ENCODE data around the gene THSD7A. TPM values are rescaled to one million over a fixed set of nuclear protein-coding genes. Genes with fewer than 3 reads are reported as not detected.

The THSD7A gene
- total RNA-seq, 1 donor from 2014 or later = 1.5 TPM

GRCh38 chr7:11819271-11819670 lies 12.7 kb downstream of the THSD7A start:
- no peak for DNase-seq (ENCODE audit: missing footprints)
- intact Hi-C loops (cut with DNase I) = no loop called here
- no peak for ATAC-seq

- intact Hi-C loops (cut with DNase I) = no loop called here
- no peak for ATAC-seq
- no peak for DNase-seq (ENCODE audit: missing footprints)
These were observed 13.7 kb downstream of the THSD7A start for GRCh38 chr7:11818281-11818680.

GRCh38 chr7:11817111-11817740 lies 14.8 kb downstream of the THSD7A start:
- intact Hi-C loops (cut with DNase I) = no loop called here
- ATAC-seq = no peak
- DNase-seq (ENCODE audit: missing footprints) = no peak

GRCh38 chr7:11811709-11812108 lies 20.3 kb downstream of the THSD7A start:
- intact Hi-C loops (cut with DNase I) = no loop called here
- ATAC-seq = no peak

GRCh38 chr7:11810043-11810625 lies 21.9 kb downstream of the THSD7A start:
- DNase-seq (ENCODE audit: missing footprints) = no peak
- no peak for ATAC-seq
- intact Hi-C loops (cut with DNase I) = no loop called here

More at GRCh38 chr7:11811709-11812108, 20.3 kb downstream of the THSD7A start:
- no peak for DNase-seq (ENCODE audit: missing footprints)

- intact Hi-C loops (cut with DNase I) = no loop called here
- no peak for DNase-seq (ENCODE audit: missing footprints)
- no peak for ATAC-seq
These were observed 25.0 kb downstream of the THSD7A start for GRCh38 chr7:11807000-11807399.

GRCh38 chr7:11804621-11805020 lies 27.4 kb downstream of the THSD7A start:
- ATAC-seq = no peak
- intact Hi-C loops (cut with DNase I) = no loop called here
- DNase-seq (ENCODE audit: missing footprints) = no peak

- no peak for DNase-seq (ENCODE audit: missing footprints)
- intact Hi-C loops (cut with DNase I) = no loop called here
- ATAC-seq = no peak
These were observed 36.8 kb downstream of the THSD7A start for GRCh38 chr7:11795231-11795630.

- ATAC-seq = no peak
- intact Hi-C loops (cut with DNase I) = no loop called here
These were observed 39.8 kb downstream of the THSD7A start for GRCh38 chr7:11792166-11792565.

GRCh38 chr7:11788568-11788967 lies 43.4 kb downstream of the THSD7A start:
- intact Hi-C loops (cut with DNase I) = no loop called here

More at GRCh38 chr7:11792166-11792565, 39.8 kb downstream of the THSD7A start:
- no peak for DNase-seq (ENCODE audit: missing footprints)

GRCh38 chr7:11787534-11787933 lies 44.5 kb downstream of the THSD7A start:
- intact Hi-C loops (cut with DNase I) = no loop called here
- ATAC-seq = no peak
- DNase-seq (ENCODE audit: missing footprints) = no peak

More at GRCh38 chr7:11788568-11788967, 43.4 kb downstream of the THSD7A start:
- ATAC-seq (no peak), DNase-seq (ENCODE audit: missing footprints) (no peak)

- ATAC-seq = no peak
- intact Hi-C loops (cut with DNase I) = no loop called here
- DNase-seq (ENCODE audit: missing footprints) = no peak
These were observed 45.8 kb downstream of the THSD7A start for GRCh38 chr7:11786186-11786585.

GRCh38 chr7:11784769-11785536 lies 47.0 kb downstream of the THSD7A start:
- no peak for DNase-seq (ENCODE audit: missing footprints)
- intact Hi-C loops (cut with DNase I) = no loop called here
- ATAC-seq = no peak

GRCh38 chr7:11779864-11780674 lies 51.9 kb downstream of the THSD7A start:
- DNase-seq (ENCODE audit: missing footprints) = no peak
- ATAC-seq = no peak
- intact Hi-C loops (cut with DNase I) = no loop called here

GRCh38 chr7:11776039-11776438 lies 56.0 kb downstream of the THSD7A start:
- intact Hi-C loops (cut with DNase I) = no loop called here
- no peak for DNase-seq (ENCODE audit: missing footprints)
- no peak for ATAC-seq

GRCh38 chr7:11775401-11775800 lies 56.6 kb downstream of the THSD7A start:
- intact Hi-C loops (cut with DNase I) = no loop called here
- no peak for DNase-seq (ENCODE audit: missing footprints)
- ATAC-seq = no peak

GRCh38 chr7:11768263-11768662 lies 63.7 kb downstream of the THSD7A start:
- intact Hi-C loops (cut with DNase I) = no loop called here
- no peak for DNase-seq (ENCODE audit: missing footprints)
- no peak for ATAC-seq

GRCh38 chr7:11767148-11767547 lies 64.8 kb downstream of the THSD7A start:
- no peak for DNase-seq (ENCODE audit: missing footprints)
- intact Hi-C loops (cut with DNase I) = no loop called here
- no peak for ATAC-seq

- intact Hi-C loops (cut with DNase I) = no loop called here
- DNase-seq (ENCODE audit: missing footprints) (no peak), ATAC-seq (no peak)
These were observed 71.6 kb downstream of the THSD7A start for GRCh38 chr7:11760372-11760771.
